Colon (tissue), 2 donors: ENCODE data around the gene GPRIN1.

Experiments
- FAIRE-seq: peaks from 2 replicates; lab custom pipeline; 2012; peaks lifted over from hg19 to GRCh38; lab: Jason Lieb, UNC
- donor health status: control.
- donor health status: control.

The GPRIN1 gene

DNA sequence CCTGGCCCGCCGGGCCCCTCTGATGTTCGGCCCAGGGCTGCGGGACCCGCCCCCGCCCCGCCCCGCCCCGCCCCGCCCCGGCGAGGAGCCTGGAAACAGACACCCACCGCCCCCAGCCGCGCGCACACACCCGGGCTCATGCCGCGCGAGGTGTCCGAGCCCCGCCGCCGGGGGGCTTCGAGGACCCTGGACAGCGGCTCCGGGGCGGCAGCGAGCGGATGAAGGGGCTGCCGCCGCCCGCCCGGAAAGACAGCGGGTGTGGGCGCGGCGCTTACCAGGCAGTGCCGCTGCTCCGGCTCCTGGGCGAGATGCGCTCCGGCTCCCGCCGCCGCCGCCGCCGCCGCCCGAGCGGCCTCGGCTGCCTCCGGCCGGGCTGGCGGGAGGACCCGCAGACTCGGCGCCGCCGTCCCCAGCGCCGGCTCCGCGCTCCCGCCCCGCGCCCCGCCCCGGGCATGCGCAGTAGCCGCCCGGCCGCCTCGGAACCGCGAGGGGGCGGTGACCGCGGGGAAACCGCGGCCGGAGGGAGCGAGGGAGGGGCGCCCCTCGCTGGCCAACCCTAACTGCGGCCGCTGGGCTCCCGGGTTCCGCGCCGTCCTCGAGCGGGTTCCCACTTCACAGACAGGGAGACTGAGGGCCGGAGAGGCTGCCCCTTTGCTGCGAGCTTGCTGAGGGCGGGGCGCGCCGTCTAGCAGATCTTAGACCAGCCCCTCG, at the start of gene GPRIN1:
Gene GPRIN1, minus strand, starts transcription at position 433 of the 711 bp plus-strand sequence. CDS start 10,322 bp downstream, outside the sequence.
- no peak for FAIRE-seq

DNA sequence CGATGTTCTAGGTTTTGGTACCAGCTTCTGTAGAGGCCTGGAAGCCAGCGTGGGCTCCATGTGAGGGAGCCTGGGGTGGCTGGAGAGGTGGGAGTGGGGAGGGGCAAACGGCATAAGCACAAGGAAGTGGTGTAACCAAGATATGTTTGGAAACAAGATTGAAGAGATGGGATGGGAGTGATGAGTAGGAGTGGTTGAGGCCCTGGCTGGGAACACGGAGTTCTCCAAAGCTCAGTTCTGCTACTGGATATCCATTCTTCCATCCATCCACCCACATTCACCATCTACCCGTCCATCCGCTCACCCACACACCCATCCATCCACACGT, 49.5 kb upstream of the GPRIN1 start:
- no peak for FAIRE-seq

DNA sequence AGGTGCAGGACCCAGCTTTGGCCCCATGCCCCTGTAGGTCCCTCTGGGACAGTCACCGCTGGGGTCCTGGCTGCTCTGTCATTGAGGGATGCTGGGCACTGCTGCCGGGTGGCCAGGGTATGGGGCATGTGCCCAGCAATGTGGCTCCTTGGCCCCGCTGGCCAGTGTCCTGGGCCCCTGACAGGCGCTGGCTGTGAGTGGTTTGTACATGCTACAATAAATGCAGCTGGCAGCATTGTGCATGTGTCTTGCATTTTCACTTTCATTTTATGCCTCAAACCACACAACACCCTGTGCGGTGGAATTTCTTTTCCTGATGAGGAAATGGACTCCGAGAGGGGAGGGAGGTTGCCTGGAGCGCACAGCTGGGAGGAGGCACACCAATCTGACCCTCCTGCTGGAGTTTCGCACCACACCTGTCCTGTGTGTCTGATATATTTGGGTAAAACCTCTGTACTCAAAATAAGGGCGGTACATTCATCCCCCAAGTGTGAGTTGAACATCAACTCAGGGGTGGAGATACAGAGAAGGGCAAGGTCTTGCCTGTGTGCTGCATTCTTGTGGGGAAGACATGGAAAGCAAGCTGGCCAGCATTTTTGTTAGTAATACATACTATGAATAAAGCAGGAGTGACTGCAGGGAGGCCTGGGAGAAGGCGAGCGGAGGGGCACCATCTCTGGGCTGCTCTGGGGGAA, 49.0 kb upstream of the GPRIN1 start:
- no peak for FAIRE-seq

DNA sequence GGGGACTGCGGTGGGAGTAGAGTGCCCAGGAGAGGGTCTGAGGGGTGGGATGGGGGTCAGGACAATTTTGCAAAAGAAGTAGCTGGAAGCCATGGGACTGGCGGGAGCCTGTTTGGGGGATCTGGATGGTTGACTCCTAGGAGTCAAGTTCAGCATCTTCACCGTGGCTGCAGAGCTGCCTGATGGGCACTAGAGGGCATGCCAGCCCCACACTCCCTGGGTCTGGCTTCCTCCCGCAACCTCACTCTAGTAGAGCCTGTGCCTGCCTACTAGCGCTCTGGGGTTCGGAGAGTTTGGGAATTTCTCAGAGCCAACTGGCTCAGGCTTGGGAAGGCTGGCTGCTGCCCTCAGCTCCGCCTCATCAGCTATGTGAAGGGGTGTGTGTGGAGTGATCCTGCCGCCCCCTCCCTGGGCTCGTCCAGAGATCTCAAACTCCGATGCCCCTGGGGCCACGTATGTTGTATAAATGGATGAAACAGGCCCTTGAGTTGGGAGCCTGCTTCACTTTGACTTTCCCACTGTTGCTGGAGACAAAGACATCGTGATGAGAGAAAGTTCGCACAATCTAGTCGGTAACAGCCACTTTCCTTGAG, 48.1 kb upstream of the GPRIN1 start:
- FAIRE-seq = no peak

DNA sequence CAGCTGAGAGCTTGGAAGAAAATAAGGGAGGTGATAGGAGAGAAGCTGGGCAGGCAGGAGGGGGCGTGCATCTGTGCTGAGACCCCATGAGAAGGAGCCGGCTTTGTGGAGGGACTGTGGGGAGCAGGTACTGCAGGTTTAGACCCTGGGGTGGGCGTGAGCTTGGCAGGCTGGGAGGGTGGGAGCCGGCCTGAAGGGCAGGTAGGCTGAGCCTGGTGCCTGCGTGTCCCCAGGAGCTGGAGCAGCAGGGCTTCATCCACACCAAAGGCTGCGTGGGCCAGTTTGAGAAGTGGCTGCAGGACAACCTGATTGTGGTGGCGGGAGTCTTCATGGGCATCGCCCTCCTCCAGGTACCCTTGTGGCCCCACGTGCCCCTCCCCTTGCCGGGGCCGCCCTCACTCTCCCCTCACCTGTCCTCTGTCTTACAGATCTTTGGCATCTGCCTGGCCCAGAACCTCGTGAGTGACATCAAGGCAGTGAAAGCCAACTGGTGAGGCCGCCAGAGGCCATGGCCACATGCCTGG, 46.6 kb upstream of the GPRIN1 start:
- no peak for FAIRE-seq

DNA sequence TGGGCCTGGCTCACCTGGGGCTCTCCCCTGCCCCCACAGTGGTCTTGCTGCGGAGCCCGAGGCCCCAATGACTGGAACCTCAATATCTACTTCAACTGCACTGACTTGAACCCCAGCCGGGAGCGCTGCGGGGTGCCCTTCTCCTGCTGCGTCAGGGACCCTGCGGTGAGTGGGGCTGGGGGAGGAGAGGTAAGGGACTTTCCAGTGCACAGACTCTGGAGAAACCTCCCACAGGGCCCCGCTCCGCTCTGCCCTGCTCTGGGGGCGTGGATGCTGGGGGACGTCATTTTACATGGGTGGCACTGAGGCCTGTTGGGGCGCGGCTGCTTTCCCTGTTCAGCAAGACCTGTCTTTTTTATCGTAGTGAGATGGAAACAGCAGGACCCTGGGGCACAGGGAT, 44.9 kb upstream of the GPRIN1 start:
- FAIRE-seq = no peak

GRCh38 chr5:176653401-176654385, 43.7 kb upstream of the GPRIN1 start:
- FAIRE-seq = no peak

GRCh38 chr5:176652136-176652535, 42.2 kb upstream of the GPRIN1 start:
- no peak for FAIRE-seq

- FAIRE-seq = no peak
Measured at GRCh38 chr5:176651472-176651980, 41.6 kb upstream of the GPRIN1 start.

- FAIRE-seq = no peak
Measured at GRCh38 chr5:176650354-176650884, 40.5 kb upstream of the GPRIN1 start.

DNA sequence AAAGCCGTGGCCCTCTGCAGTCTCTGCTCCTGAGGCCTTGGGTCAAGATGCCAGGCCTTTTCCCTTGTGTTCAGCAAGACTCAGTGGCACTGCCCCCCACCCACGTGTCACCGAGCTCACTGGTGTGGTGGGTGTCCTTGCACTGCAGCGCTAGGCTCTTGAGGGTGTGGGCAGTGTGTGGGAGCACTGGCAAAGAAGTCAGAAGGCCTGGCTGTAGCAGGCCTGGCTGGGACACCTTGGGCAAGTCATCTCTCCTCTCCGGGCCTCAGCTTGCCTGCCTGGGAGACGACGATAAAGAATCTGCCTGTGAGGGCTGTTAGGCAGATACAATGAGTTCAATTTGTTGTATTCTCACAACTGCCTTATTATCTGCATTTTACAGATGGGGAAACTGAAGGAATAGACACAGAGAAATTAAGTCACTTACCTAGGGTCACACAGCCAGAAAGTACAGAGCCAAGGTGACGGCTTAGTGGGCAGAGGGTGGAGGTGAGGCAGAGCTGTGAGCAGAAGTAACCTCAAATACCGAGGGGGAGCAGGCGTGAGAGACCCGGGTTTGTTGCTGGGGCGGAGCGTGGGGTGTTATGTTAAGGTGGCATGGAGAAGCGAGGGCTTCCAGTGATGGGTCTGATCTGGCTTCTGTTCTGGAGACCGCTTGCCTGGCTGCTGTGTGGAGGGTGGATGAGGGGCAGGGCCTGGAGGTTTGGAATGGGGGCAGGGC, 38.7 kb upstream of the GPRIN1 start:
- no peak for FAIRE-seq

- FAIRE-seq = no peak
Measured at GRCh38 chr5:176647843-176648473, 38.0 kb upstream of the GPRIN1 start.

DNA sequence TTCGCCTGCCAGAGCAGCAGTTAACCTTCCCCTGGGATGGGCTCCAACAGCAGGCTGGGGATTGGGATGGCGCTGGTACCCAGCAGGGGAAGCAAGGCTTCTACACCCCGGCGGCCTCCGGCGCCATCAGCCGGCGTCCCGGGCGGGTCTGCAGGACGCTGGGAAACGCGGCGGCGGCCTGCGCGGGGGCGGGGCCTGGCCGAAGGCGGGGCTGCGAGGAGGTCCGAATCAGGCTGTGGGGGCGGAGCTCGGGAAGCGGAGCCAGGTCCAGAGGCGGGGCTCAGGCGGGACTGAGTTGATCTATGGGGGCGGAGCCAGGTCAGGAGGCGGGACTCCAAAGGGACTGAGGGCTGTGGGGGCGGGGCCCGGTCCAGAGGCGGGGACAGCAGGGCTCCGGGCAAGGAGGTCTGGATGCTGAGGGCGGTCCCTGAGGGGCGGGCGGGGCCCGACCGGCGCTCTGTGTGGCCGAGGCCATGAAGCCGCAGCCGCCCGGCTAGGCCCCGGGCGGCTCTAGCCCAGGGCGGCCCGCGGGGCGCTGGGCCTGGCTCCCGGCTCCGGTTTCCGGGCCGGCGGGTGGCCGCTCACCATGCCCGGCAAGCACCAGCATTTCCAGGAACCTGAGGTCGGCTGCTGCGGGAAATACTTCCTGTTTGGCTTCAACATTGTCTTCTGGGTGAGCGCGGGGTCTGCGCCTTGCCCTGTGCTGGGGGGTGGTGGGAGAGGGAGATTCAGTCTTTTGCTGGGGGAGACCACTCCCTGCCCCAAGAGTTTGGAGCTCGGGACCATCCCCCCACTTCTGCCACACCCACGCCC, 37.3 kb upstream of the GPRIN1 start, which contains the start of gene TSPAN17:
Gene TSPAN17, plus strand, starts transcription at position 455 of the 813 bp plus-strand sequence. Its CDS starts 132 bp downstream, at position 587.
- no peak for FAIRE-seq

GRCh38 chr5:176646707-176647029, 36.7 kb upstream of the GPRIN1 start:
- no peak for FAIRE-seq

DNA sequence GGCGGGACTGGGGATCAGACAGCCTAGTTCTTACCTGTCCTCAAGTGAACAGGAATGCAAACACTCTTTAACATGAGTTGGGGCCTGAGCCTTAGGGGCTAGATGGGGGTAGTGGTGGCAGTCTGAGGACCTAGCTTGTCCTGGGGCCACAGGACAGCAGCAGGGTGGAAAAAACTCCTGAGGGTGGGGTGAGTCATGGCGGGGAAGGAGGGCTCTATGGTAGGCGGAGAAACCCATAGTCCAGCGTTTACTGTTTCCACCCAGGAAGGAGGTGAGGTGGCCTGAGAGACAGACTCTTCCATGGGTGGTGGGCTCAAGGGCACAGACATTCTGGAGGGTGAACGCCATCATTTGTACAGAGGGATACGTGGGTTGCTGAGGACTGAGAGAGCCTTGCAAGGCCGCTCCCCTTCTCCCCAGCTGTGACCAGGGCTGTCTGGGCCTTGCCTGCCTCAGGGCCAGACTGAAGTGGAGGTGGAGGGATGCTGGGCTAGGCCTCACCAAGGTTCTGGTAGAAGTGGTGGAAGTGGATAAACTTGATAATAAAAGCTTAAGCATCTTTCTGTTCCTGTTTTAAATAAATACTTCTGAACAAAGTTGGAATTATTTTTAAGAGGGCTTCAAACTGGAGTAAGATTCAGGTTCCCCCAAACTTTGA, 36.2 kb upstream of the GPRIN1 start:
- FAIRE-seq = no peak

GRCh38 chr5:176644878-176645670, 35.1 kb upstream of the GPRIN1 start:
- no peak for FAIRE-seq

GRCh38 chr5:176644294-176644693, 34.3 kb upstream of the GPRIN1 start:
- FAIRE-seq = no peak
